Left hindlimb (tissue), 1 donor: ENCODE data around the gene MGARP.

Source experiments
- DNase-seq: peaks from one replicate; pipeline ENCODE4 v3.0.0-alpha.2; 2018

MGARP gene

DNA sequence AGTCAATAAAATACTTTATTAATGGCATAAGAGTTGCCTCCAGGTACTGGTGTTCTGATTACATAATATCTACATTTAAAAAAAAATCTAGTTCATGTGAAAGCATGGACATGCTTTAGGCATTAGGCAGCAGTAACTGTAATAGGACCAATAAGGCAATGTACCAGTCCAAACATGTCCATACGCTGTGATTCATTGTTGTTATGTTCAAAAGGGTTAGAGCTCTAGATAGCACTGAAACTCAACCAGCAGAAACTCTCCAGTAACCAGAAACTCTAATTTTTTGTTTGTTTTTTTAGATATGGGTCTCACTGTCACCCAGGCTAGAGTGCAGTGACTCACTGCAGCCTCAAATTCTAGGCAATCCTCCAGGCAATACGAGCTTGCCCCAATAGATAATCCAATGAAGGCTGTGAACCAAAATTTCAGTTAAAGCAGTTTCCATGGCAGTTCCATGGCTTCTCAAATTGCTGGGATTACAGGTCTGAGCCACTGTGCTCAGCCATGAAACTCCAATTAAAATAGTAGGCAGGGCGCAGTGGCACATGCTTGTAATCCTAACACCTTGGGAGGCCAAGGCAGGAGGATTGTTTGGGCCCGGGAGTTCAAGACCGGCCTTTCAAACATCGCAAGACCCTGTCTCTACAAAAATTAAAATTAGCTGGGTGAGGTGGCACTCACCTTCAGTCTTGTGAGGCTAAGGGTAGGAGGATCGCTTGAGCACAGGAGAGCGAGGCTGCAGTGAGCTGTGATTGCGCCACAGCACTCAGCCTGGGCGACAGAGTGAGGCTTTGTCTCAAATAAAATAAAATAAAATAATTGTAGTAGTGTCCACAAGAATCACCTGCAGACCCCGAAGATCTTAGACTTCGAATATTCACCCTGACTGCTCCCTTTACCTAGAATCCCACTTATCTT lies 36.3 kb downstream of the MGARP start:
- no peak for DNase-seq

DNA sequence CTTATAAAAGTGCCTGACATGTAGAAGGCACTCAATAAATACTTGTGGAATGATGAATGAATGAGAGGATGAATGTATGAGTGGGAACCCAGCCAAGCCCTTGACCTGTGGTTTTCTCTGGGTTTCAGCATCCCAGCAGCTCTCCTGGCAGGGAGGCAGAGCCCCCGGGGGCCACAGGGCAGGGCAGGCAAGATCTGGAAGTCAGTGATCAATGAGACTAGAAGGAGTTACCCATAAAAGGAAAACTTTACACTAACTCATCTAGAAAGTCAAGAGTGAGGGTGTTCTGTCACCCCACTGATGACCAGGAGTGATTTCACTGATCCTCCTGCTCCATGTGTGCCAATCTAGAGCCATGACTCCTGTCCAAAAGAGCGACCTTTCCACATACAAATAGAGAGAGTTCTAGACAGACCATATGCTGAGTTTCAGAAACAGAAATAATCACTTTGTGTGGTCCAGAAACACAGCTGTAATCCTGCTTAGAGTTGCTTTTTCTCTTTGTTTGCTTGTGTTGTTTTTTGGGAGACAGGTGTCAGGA lies 37.4 kb downstream of the MGARP start:
- no peak for DNase-seq

DNA sequence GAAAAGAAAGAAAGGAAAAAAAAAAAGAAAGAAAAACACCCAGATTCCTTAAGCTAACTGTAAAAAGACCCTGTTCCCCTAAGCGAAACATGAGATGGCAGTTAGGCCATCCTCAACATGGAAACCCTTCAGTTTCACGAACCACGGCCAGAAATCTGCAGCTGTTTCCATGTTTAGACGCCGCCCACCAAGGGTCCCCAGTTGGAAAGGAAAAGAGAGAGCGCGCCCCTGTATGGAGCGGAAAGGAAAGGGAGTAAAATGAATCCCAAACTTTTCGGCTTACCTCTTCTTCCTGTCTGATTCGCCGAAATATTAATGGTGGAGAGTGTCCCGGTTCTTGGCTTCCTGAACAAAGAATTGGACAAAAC lies 38.3 kb downstream of the MGARP start:
- DNase-seq = no peak

DNA sequence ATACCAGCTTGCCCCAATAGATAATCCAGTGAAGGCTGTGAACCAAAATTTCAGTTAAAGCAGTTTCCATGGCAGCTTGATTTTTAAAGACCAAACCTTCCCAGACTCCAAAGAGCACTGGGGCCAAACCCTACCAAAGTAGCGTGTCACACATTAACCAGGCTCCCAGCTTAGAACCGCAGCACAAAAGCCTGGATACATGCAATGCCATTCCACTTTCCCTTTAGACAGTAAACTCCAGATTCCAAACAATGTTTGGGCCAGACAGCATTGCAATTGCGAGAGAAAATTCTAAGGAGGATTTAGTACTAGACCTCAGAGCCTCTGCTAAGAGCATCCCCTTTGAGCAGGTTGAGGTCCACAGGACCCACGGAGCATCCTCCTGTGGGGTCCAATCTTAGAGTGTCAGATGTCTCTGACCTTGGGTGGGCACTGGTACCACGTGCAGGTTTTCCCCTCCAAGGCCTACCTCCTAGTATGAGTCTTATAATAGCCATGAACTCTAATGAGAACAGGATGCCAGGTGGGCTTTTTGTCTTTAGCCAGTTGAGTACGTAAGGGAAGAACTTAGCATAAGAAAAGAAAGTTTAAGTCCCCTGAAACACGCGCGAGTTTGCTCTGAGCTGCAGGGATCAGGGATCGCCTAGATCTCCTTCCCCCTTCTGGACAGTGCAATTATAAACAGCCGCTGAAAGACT lies 38.8 kb downstream of the MGARP start:
- no peak for DNase-seq

DNA sequence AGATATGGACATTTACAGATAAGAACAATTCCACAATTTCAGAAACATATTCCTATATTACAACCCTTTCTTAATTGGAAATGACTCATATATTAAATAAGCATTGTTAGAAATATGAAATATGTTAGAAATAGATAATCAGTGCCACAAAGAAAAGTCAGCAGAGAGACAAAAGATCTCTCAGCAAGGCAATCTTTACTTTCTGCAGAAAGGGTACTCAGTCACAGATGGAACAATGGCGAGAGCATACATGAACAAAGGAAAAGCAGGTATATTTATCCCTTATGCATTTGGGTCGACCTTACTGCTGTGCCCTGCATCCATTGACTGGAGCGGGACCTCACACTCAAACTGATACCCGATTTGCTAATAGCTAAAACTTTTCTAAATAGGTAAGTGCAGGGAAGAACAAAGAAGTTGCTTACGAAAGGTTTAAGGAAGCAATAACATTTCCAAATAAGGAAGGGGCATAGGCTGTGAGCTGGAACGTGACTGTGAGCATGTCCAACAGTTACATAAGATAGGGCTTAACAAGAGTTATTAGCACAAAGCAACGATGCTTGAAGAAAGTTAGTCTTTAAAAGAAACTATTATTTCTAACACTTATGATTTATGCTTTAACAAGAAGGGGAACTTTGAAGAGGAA lies 40.8 kb downstream of the MGARP start:
- no peak for DNase-seq

DNA sequence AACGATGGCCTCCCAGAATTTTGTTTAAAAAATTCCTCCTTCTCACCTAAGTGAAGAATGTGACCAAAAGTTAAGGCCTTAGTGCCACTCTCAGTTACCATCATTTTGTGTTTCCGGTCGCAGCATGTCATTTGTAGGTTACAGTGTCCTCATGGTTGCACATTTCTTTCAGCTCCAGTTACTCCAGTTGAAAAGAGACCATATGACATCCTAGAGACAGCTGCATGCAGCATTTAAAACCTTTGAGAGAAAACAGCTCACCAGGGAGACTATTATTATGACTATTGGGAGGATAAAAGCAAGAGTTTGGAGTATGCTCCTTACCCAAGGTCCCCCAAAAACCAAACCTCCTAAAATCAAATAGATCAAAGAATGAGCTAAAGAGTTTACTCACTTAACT lies 45.8 kb downstream of the MGARP start:
- DNase-seq = no peak

DNA sequence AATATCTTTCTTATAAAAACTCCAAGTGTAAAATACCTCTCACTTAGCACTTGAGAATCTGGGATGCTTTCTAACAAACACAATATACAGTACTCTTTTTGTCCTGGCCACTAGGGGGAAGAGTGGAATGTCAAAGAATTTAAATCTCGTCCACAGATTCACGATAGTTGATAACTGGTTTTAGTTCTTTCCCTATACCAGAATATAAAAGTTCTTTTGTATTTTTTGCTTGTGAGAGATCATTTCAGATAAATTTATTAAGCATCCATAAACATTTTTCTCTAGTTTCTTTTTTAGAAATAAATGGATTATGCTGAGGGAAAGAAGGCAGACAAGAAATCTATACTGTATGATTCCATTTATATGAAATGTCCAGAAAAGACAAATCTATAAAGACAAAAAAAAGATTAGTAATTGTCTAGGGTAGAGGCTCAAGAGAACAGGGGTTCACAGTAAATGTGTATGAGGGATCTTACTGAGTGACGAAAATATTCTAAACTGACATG lies 50.4 kb downstream of the MGARP start:
- no peak for DNase-seq

DNA sequence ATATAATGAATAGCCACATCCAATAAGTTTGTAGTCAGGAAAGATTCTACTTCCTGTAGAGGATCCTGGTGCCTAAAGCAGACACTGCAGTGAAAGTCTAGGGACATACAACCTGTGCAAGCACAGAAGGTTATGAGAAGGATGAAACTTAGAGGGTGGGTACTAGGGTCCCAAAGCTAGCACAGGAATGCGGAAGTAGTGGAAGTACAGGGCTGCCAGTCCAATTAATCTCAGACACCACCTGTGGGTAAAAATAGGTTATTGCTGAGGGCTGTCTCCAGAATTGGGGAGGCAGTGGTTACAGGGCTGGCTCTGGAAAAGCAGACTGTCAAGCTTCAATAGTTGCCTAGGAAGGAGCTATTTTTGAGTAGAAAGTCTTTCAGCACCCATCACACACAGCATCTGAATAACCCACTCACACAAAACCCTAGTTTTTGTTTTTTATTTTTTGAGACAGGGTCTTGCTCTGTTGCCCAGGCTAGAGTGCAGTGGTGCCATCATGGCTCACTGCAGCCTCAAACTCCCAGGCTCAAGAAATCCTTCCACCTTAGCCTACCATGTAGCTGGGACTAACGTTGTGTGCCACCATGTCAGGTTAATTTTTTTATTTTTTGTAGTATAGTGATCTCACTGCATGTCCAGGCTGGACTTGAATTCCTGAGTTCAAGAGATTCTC lies 52.2 kb downstream of the MGARP start:
- no peak for DNase-seq

DNA sequence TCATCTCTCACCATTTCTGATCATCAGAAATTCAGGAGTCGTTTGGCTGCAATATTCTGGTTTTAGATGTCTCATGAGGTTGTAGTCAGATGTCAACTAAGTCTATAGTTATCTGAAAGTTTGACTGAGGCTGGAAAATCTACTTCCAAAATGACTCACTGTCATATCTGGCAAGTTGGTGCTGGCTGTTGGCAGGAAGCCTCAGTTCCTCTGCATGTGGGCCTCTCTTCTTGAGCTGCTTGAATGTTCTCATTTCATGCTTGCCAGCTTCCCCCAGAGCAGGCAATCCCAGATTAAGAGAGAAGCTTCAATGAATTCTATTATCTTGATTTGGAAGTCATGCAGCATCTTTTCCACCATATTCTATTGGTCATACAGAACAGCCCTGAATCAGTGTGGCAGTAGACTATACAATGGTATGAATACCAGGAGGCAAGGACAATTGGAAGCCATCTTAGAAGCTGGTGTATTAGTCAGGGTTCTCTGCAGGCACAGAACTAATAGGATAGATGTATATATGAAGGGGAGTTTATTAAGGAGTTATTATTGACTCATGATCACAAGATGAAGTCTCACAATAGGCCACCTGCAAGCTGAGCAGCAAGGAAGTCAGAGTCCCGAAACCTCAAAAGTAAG lies 56.2 kb downstream of the MGARP start:
- no peak for DNase-seq

DNA sequence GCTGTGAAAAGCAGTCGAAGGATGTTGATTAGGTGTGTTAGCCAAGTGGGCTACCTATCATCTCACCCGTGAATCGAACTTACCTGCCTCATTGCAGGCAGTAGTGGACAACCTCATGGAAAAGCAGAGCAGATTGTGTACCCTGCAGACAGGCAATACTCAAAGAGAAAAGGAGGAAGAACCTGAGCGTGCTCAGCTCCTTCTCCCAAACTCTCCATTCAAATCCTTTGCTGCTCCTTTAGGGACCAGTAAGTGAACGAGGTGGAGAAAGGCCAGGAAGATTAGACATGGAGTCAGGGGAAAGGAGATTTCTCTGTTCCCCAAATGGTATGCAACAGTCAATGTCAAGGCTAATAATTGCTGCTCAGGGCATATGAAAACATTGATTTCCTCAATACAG lies 57.8 kb downstream of the MGARP start:
- no peak for DNase-seq

DNA sequence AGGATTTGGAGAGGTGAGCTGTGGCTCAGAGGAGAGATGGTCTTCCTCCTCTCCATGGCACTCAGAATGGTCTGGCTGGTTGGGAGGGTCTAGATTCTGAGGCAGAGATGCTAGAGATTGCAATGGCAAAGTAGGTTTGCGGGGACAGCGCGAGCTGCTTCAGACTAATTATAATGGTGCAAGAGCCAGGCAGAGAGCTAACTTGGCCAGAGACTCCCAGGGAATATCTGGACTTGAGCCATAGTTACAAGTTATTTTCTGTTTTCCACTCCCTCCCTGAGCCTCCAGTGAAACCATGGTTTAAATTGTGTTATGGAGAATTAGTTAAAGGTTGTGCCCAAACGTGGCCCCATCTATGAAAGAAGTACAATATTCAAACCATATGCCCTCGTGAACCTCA lies 58.3 kb downstream of the MGARP start:
- DNase-seq = no peak

DNA sequence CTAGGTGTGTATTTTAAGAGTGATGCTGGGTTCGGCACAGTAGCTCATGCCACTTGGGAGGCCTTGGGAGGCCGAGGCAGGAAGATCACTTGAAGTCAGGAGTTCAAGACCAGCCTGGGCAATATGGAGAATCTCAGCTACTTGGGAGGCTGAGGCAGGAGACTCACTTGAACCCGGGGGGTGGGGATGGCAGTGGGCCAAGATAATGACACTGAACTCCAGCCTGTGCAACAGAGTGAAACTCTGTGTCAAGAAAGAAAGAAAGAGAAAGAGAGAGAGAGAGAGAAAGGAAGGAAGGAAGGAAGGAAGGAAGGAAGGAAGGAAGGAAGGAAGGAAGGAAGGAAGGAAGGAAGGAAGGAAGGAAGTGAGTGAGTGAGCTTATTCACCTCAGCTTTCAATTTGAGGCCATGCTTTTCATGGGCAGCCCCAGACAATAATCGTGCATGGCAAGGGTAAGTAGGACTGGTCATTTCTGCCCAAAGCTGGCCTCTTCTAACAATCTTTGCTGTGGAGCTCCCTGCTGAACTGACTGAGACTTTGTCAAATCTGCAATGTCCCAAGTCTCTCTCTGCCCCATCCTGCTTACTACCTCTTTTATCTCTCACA lies 60.5 kb downstream of the MGARP start:
- no peak for DNase-seq
